NCI-H510A treated with DMSO at 0.1 percent for 48 hours (cell line): ENCODE measurements around the gene SKA2.
"Not testable (repeated sequence)": the region's sequence is repeated elsewhere in the genome, so short reads cannot be mapped to it uniquely, and the experiment has no call there.

Experiments
- DNase-seq: peaks from one replicate; lab custom pipeline; 2025; lab: John Stamatoyannopoulos, UW

SKA2 gene

GRCh38 chr17:59097876-59098275, 57.1 kb downstream of the SKA2 start:
- DNase-seq: no peak

- DNase-seq: no peak
Measured at GRCh38 chr17:59094861-59095530, 60.0 kb downstream of the SKA2 start.

- no peak for DNase-seq
Measured at GRCh38 chr17:59093702-59094231, 61.2 kb downstream of the SKA2 start.

GRCh38 chr17:59093145-59093701, 61.8 kb downstream of the SKA2 start:
- no peak for DNase-seq

GRCh38 chr17:59090593-59090992, 64.4 kb downstream of the SKA2 start:
- DNase-seq: not testable (repeated sequence)

- DNase-seq: no peak
Measured at GRCh38 chr17:59084154-59084553, 70.8 kb downstream of the SKA2 start.

GRCh38 chr17:59074494-59074893, 80.5 kb downstream of the SKA2 start:
- DNase-seq: no peak

GRCh38 chr17:59073972-59074371, 81.0 kb downstream of the SKA2 start:
- DNase-seq: no peak

GRCh38 chr17:59069856-59070255, 85.1 kb downstream of the SKA2 start:
- no peak for DNase-seq

GRCh38 chr17:59067756-59068155, 87.2 kb downstream of the SKA2 start:
- no peak for DNase-seq

- DNase-seq: no peak
Measured at GRCh38 chr17:59067340-59067739, 87.6 kb downstream of the SKA2 start.

- no peak for DNase-seq
Measured at GRCh38 chr17:59062509-59062908, 92.5 kb downstream of the SKA2 start.
